HFFc6 (cell line): ENCODE results near the gene HSD17B7. TPM values are rescaled to one million over a fixed set of nuclear protein-coding genes. Genes with fewer than 3 reads are reported as not detected.
"Not testable (repeated sequence)": the region's sequence is repeated elsewhere in the genome, so short reads cannot be mapped to it uniquely, and the experiment has no call there.

Source experiments
- DNase-seq: peaks from one replicate; pipeline ENCODE4 v3.0.0-alpha.2; 2018
- H3K27ac Mint-ChIP-seq: 2 replicates; pipeline ENCODE4 v1.8.0; 2020; ENCODE audit warnings: mild to moderate bottlenecking, mixed read lengths
- H3K27me3 Mint-ChIP-seq: 2 replicates; pipeline ENCODE4 v1.8.0; 2021; ENCODE audit warnings: mild to moderate bottlenecking, moderate library complexity, mixed read lengths; ENCODE audit not compliant: insufficient read depth
- H3K36me3 Mint-ChIP-seq: 2 replicates; pipeline ENCODE4 v1.8.0; 2021; ENCODE audit warnings: low read depth, mixed read lengths
- H3K4me1 Mint-ChIP-seq: 2 replicates; pipeline ENCODE4 v1.8.0; 2020; ENCODE audit warnings: low read depth, mixed read lengths
- H3K4me3 Mint-ChIP-seq: 2 replicates; pipeline ENCODE4 v1.8.0; 2020; ENCODE audit warnings: mild to moderate bottlenecking, moderate library complexity, mixed read lengths
- H3K9me3 Mint-ChIP-seq: 2 replicates; pipeline ENCODE4 v1.8.0; 2020; ENCODE audit warnings: mild to moderate bottlenecking, mixed read lengths
- CTCF ChIP-seq: fragments of 200-600 bp; sonication (generic); IDR thresholded peaks from 2 replicates; pipeline ENCODE4 v1.5.0; 2021; ENCODE audit warnings: antibody characterized with exemption, mild to moderate bottlenecking
- total RNA-seq, 6 experiments: library from RNA; stranded (reverse); fragmentation: NEBNext Ultra II Directional; extraction: Animal tissue kit (Norgen Biotek cat#: 25700); gene quantifications; 2 replicates in 1 of 6; 3 replicates in 5 of 6; pipeline ENCODE4 v1.2.3, GENCODE V29; 2021

HSD17B7 gene
- total RNA-seq, 6 experiments from 2014 or later = 3.1 to 6.2 (median 4.4) TPM

- Mint-ChIP-seq H3K4me3 (no peak overlapping the region), H3K27ac (peak overlapping the region; percentile 54), H3K27me3 (peaks cover 3% of the 10 kb centered on the region; the same call in 1 of the 2 replicates), H3K36me3 (peaks cover 84% of the 10 kb centered on the region), H3K4me1 (peaks cover 35% of the 10 kb centered on the region), H3K9me3 (no peaks in the 10 kb centered on the region)
- peak; percentile 47 for DNase-seq
- TF ChIP-seq CTCF = no peak
Measured at GRCh38 chr1:162772571-162773154, 17.8 kb upstream of the HSD17B7 start.

GRCh38 chr1:162774007-162774406 lies 16.5 kb upstream of the HSD17B7 start:
- Mint-ChIP-seq H3K27ac (no peak overlapping the region), H3K27me3 (no peaks in the 10 kb centered on the region), H3K36me3 (peaks cover 78% of the 10 kb centered on the region), H3K9me3 (no peaks in the 10 kb centered on the region), H3K4me3 (no peak overlapping the region), H3K4me1 (peaks cover 23% of the 10 kb centered on the region)
- no peak for TF ChIP-seq CTCF
- DNase-seq = no peak

GRCh38 chr1:162779043-162779442 lies 11.5 kb upstream of the HSD17B7 start:
- Mint-ChIP-seq H3K27me3 (no peaks in the 10 kb centered on the region), H3K9me3 (no peaks in the 10 kb centered on the region), H3K4me1 (no peaks in the 10 kb centered on the region; the same call in 1 of the 2 replicates), H3K27ac (0 out of 2 replicates have a peak overlapping the region, but pooled peaks have one; percentile 29), H3K36me3 (peaks cover 75% of the 10 kb centered on the region), H3K4me3 (no peak overlapping the region)
- no peak for DNase-seq
- TF ChIP-seq CTCF = no peak

GRCh38 chr1:162782671-162783070 lies 7.8 kb upstream of the HSD17B7 start:
- DNase-seq = no peak
- H3K36me3 Mint-ChIP-seq = peaks cover 58% of the 10 kb centered on the region
- no peaks in the 10 kb centered on the region; the same call in 1 of the 2 replicates for H3K4me1 Mint-ChIP-seq
- no peak for TF ChIP-seq CTCF
- no peak overlapping the region for H3K4me3 Mint-ChIP-seq
- no peaks in the 10 kb centered on the region for H3K9me3 Mint-ChIP-seq
- H3K27me3 Mint-ChIP-seq = no peaks in the 10 kb centered on the region
- no peak overlapping the region for H3K27ac Mint-ChIP-seq

- DNase-seq, H3K27ac Mint-ChIP-seq, H3K27me3 Mint-ChIP-seq, H3K4me1 Mint-ChIP-seq, H3K4me3 Mint-ChIP-seq, H3K9me3 Mint-ChIP-seq: not testable (repeated sequence)
- H3K36me3 Mint-ChIP-seq = peaks cover 41% of the 10 kb centered on the region
Measured at GRCh38 chr1:162784926-162785325, 5.6 kb upstream of the HSD17B7 start.

GRCh38 chr1:162788783-162789182 lies 1.7 kb upstream of the HSD17B7 start:
- H3K27me3 Mint-ChIP-seq, H3K9me3 Mint-ChIP-seq, H3K36me3 Mint-ChIP-seq, H3K4me1 Mint-ChIP-seq, H3K4me3 Mint-ChIP-seq, DNase-seq: not testable (repeated sequence)
- peak overlapping the region; percentile 76 for H3K27ac Mint-ChIP-seq

- DNase-seq, H3K27me3 Mint-ChIP-seq, H3K4me1 Mint-ChIP-seq, H3K36me3 Mint-ChIP-seq, H3K9me3 Mint-ChIP-seq: not testable (repeated sequence)
- Mint-ChIP-seq H3K4me3 (peak overlapping the region; percentile 92), H3K27ac (peak overlapping the region; percentile 82)
Measured at GRCh38 chr1:162790985-162791357, 469 bp downstream of the HSD17B7 start.

GRCh38 chr1:162794284-162794683 lies 3.8 kb downstream of the HSD17B7 start:
- H3K4me3 Mint-ChIP-seq, H3K9me3 Mint-ChIP-seq, DNase-seq, H3K27me3 Mint-ChIP-seq, H3K36me3 Mint-ChIP-seq, H3K27ac Mint-ChIP-seq: not testable (repeated sequence)
- H3K4me1 Mint-ChIP-seq = peaks cover 23% of the 10 kb centered on the region

- H3K9me3 Mint-ChIP-seq, DNase-seq, H3K4me3 Mint-ChIP-seq, H3K27ac Mint-ChIP-seq, H3K27me3 Mint-ChIP-seq, H3K36me3 Mint-ChIP-seq: not testable (repeated sequence)
- H3K4me1 Mint-ChIP-seq = peaks cover 18% of the 10 kb centered on the region
Measured at GRCh38 chr1:162796617-162797279, 6.2 kb downstream of the HSD17B7 start.
